WERI-Rb-1 (cell line): ENCODE data around the gene GPHN.
A peak's percentile ranks its signal among the peaks of the same experiment; 100 is the strongest.

Source experiments
- DNase-seq: peaks from one replicate; pipeline ENCODE4 v3.0.0-alpha.2; 2020
- H3K27ac ChIP-seq: fragments of 250-450 bp; sonication (Bioruptor Pico); 2 replicates; pipeline ENCODE4 v1.5.1; 2020; ENCODE audit warnings: mild to moderate bottlenecking, moderate library complexity
- H3K27me3 ChIP-seq: fragments of 250-450 bp; sonication (Bioruptor Pico); 2 replicates; pipeline ENCODE4 v1.5.1; 2021; ENCODE audit warnings: mild to moderate bottlenecking, low read depth, moderate library complexity; ENCODE audit not compliant: insufficient read depth, severe bottlenecking
- H3K36me3 ChIP-seq: fragments of 250-450 bp; sonication (Bioruptor Pico); 2 replicates; pipeline ENCODE4 v1.5.1; 2020; ENCODE audit warnings: mild to moderate bottlenecking, moderate library complexity
- H3K4me3 ChIP-seq: 2 replicates; pipeline ENCODE4 v1.5.1; 2011; ENCODE audit warnings: low read depth, mild to moderate bottlenecking, control low read depth, low read length
- H3K9me3 ChIP-seq: fragments of 250-450 bp; sonication (Bioruptor Pico); 2 replicates; pipeline ENCODE4 v1.5.1; 2021; ENCODE audit warnings: mild to moderate bottlenecking, moderate library complexity; ENCODE audit not compliant: severe bottlenecking
- CTCF ChIP-seq: IDR thresholded peaks from 2 replicates; pipeline ENCODE4 v1.5.1; 2011; ENCODE audit warnings: low read depth, mild to moderate bottlenecking, control low read depth, inconsistent platforms, low read length

The GPHN gene

GRCh38 chr14:66603945-66604344, 96.0 kb downstream of the GPHN start:
- DNase-seq, result no peak
- Histone ChIP-seq H3K27ac (no peak overlapping the region), H3K27me3 (no peaks in the 10 kb centered on the region), H3K4me3 (no peak overlapping the region), H3K36me3 (no peaks in the 10 kb centered on the region), H3K9me3 (no peaks in the 10 kb centered on the region)
- no peak for TF ChIP-seq CTCF

GRCh38 chr14:66606826-66607225, 98.9 kb downstream of the GPHN start:
- H3K27ac ChIP-seq, result no peak overlapping the region
- H3K36me3 ChIP-seq, result no peaks in the 10 kb centered on the region
- no peak for TF ChIP-seq CTCF
- H3K27me3 ChIP-seq, result no peaks in the 10 kb centered on the region
- H3K4me3 ChIP-seq, result no peak overlapping the region
- no peak for DNase-seq
- H3K9me3 ChIP-seq, result no peaks in the 10 kb centered on the region

- Histone ChIP-seq H3K36me3 (no peaks in the 10 kb centered on the region), H3K27ac (no peak overlapping the region), H3K27me3 (no peaks in the 10 kb centered on the region), H3K4me3 (no peak overlapping the region), H3K9me3 (no peaks in the 10 kb centered on the region)
- TF ChIP-seq CTCF, result peak; percentile 44; the same call in 1 of the 2 replicates
- DNase-seq, result no peak
Observed at GRCh38 chr14:66610154-66610563, 102.2 kb downstream of the GPHN start.

GRCh38 chr14:66613344-66613743, 105.4 kb downstream of the GPHN start:
- no peak for TF ChIP-seq CTCF
- no peaks in the 10 kb centered on the region for H3K36me3 ChIP-seq
- H3K27me3 ChIP-seq, result no peaks in the 10 kb centered on the region

GRCh38 chr14:66619952-66620351, 112.0 kb downstream of the GPHN start:
- no peak overlapping the region for H3K27ac ChIP-seq
- DNase-seq, result no peak
- no peaks in the 10 kb centered on the region for H3K36me3 ChIP-seq
- H3K27me3 ChIP-seq, result no peaks in the 10 kb centered on the region
- peaks cover 8% of the 10 kb centered on the region for H3K9me3 ChIP-seq
- no peak overlapping the region for H3K4me3 ChIP-seq
- no peak for TF ChIP-seq CTCF

More at GRCh38 chr14:66613344-66613743, 105.4 kb downstream of the GPHN start:
- DNase-seq, result no peak
- H3K27ac ChIP-seq, result no peak overlapping the region
- H3K4me3 ChIP-seq, result no peak overlapping the region
- peaks cover 8% of the 10 kb centered on the region for H3K9me3 ChIP-seq

GRCh38 chr14:66623838-66624237, 115.9 kb downstream of the GPHN start:
- no peak for TF ChIP-seq CTCF
- Histone ChIP-seq H3K27ac (no peak overlapping the region), H3K27me3 (no peaks in the 10 kb centered on the region), H3K9me3 (no peaks in the 10 kb centered on the region), H3K36me3 (no peaks in the 10 kb centered on the region), H3K4me3 (no peak overlapping the region)
- no peak for DNase-seq
